HG03442 (cell line): Measurements from ENCODE around the gene CARD19.

Experiments
- ATAC-seq: cut with Tn5 transposase; IDR thresholded peaks from one replicate; pipeline ENCODE4 v1.9.1; 2021; ENCODE audit warnings: mild to moderate bottlenecking, moderate library complexity; ENCODE audit not compliant: unreplicated experiment

Gene CARD19

GRCh38 chr9:93149361-93149760, 53.3 kb downstream of the CARD19 start:
- ATAC-seq: no peak

GRCh38 chr9:93151097-93151784, 55.2 kb downstream of the CARD19 start:
- no peak for ATAC-seq

GRCh38 chr9:93154293-93154903, 58.4 kb downstream of the CARD19 start:
- no peak for ATAC-seq

GRCh38 chr9:93155716-93156474, 59.9 kb downstream of the CARD19 start:
- no peak for ATAC-seq

GRCh38 chr9:93156475-93157008, 60.5 kb downstream of the CARD19 start:
- peak; percentile 65 for ATAC-seq

- ATAC-seq: peak; percentile 75
These were observed 63.8 kb downstream of the CARD19 start for GRCh38 chr9:93159601-93160471.

GRCh38 chr9:93161786-93162562, 66.0 kb downstream of the CARD19 start:
- ATAC-seq: no peak
